GM21619 (cell line): ENCODE data around the gene SIK1.
"Not testable (repeated sequence)": the region's sequence is repeated elsewhere in the genome, so short reads cannot be mapped to it uniquely, and the experiment has no call there.

Experiments used
- ATAC-seq: cut with Tn5 transposase; IDR thresholded peaks from one replicate; pipeline ENCODE4 v1.9.1; 2021; ENCODE audit not compliant: unreplicated experiment

SIK1 gene

DNA sequence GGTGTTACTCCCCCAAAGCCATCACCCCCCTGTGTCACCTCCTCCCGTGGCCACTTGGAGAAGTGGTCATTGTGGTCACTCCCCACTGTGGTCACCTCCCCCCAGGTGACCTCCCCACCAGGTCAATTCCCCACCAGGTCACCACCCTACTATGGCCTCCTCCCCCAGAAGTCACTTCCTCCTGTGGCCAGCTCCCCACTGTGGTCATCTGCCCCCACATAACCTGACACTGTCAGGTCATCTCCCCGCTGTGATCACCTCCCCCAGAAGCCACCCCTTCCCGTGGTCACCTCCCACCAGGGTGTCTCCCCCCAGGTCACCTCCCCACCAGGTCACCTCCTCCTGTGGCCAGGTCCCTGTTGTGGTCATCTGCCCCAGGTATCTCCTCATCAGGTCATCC, 28.9 kb downstream of the SIK1 start:
- ATAC-seq = not testable (repeated sequence)

DNA sequence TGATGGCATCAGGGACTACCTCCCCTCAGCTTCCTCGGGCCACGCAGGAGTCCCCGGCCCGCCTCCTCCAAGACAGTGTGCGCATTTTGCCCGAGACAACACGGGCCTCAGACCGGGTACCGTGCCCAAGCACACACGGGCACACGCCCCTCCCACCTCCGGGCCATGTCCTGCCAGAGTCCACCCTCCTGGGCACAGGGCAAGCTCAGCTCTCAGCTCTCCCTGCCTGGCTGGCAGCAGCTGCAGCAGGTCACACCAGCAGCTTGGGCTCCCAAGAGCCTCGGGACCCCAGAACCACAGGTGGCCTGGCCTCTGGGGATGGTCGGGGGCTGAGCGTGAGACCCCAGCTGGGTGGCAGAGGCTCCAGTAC, 29.5 kb downstream of the SIK1 start:
- not testable (repeated sequence) for ATAC-seq

DNA sequence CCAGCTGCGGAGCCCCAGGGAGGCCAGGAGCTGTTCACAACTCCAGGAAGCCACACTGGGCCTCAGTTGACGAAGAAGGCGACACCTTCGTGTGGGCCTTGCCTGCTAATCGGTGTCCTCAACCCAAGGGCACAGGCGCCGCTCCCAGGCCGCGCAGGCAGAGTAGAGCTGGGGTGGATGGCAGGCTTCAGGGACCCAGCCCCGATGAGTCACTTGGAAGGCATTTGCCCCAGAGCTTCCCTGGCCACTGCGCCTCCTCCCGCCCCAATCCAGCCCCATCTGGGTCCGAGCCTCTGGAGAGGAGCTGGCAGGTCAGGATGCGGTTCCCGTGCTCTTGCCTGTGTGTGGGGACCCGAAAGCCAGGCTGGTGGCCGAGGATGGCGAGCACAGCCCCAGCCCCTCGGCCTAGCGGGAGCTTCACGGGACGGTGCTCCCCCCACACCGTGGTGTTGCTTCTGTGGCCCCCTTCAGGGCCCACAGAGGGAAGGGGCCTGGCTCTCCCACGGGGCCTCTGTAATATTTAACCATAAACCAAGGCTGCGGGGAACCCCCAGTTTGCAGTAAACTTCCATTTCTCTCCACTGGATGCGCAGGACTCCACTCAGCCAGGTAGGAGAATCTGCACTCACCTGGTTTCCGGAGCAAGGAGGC, 30.0 kb downstream of the SIK1 start:
- ATAC-seq = not testable (repeated sequence)

DNA sequence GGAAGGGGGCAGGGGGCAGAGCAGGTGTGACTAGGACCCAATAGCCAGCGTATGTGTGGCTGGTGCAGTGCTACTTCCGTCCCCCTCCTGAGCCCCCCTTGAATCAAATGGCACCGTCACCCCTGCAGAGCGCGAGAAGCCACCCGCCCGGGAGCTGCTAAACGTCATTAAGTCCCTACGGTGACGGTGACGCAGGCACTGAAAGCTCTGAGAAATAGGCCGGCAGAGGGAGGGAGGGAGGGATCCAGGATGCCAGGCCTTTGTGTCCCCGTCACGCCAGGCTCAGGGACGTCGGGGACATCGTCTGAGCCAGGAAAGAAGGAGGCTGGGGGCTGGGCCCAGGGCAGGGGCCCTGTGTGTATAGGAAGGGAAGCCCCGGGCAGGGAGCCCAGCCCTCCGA, 43.6 kb downstream of the SIK1 start:
- ATAC-seq = not testable (repeated sequence)

DNA sequence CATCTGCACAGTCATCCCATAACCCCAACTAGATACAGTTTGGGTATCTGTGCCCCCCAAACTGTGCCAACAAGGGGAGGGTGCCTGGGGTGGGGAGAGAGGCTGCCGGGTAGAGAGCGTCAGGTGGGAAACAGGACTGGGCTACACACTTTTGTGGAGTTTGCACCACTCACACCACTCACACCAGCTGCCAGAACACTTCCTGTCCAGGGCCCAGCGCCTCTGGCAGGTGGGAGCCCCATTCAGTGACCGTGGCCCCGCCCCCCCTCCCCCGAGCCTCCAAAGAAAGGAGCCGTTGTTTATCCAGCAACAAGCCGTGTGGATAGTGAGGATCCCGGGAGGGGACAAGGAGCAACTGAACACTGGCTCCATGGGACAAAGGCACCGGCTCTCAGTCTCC, 44.0 kb downstream of the SIK1 start:
- not testable (repeated sequence) for ATAC-seq

DNA sequence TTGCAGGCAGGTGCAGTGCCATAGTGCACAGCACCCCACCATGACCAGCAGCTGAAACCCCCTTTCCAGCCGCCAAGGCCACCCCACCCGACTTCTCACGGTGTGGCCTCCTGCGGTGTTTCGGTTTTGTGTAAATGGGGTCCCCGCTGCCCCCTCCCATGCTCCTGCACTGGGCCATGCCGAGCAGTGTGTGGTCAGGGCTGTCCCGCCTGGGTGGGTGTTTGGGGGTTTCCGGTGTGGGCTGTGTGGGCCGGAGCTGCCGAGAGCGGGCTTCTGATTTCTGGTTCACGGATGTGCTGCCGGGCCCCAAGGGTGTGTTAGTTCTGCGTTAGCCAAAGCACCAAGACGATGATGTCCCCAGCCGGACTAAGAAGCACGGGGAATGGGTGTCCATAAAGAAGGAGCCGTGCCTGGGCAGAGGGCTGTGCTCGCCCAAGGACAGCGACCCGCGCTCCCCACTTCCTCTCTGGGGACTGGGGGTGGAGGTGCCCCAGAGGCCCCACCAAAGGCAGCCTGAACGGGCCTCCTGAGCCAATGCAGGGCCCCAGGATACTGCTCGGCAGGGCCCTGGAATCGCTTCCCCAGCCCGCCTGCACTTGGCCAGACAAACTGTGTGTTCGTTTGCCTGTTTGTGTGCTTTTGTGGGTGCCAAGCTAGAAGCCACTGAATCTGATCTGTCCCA, 45.9 kb downstream of the SIK1 start:
- ATAC-seq = peak; percentile 55

DNA sequence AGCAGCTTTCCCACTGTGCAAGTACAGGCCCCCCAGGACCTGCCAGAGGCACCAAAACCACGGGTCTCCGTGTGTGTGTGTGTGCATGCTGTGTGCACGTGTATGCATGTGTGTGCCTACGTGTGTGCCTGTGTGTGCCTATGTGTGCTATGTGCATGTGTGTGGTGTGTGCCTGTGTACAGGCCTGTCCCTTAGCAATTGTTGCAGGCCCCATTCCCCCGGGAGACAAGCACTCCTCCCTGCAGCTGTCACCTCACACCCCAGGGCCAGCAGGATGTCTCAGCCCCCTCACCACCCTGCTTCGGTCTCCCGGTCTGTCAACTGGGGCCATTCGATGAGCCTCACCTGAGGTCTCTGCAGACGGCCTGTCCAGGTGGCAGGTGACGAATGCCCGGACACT, 46.6 kb downstream of the SIK1 start:
- peak; percentile 16 for ATAC-seq

DNA sequence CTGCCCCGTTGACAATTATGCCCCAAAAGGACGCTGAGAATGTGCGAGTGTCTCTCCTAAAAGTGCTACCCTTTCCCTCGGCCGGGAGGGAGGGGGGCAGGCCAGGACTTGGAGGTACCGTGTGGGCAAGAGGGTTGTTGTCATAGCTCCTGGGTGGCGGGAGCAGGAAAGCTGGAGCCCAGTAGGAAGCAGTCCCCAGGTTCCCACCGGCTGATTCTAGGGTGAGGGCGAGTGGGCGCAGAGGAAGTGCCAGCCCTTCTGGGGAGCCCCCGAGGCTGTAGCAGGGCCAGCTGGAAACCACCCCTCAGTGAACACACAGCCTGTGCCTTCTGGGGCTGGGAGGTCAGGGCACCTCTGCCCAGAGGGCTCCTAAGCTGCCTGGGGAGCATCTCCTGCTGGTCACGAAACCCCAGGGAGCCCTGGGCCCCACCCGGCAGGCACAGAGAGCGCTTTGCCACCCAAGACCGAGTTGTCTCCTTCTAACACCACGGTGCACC, 47.3 kb downstream of the SIK1 start:
- not testable (repeated sequence) for ATAC-seq

DNA sequence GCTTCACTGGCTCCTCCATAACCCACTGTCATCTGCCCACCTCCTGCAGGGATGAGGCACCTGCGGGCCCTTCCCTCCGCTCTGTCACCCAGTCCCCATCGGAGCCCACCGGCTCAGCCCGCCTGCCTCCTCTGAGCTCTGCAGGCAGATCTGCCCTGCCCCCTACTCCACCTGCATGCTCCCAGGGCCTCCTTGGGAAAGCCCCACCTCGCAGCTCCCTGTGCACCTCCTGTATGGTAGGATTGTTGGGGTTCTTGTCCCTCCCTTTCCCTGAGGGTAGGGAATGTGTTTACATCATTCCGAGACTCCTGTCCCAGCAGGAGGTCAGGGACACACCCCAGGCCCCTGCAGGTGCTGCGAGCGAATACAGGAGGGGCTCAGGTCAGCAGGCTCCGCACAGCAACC, 50.5 kb downstream of the SIK1 start:
- no peak for ATAC-seq

DNA sequence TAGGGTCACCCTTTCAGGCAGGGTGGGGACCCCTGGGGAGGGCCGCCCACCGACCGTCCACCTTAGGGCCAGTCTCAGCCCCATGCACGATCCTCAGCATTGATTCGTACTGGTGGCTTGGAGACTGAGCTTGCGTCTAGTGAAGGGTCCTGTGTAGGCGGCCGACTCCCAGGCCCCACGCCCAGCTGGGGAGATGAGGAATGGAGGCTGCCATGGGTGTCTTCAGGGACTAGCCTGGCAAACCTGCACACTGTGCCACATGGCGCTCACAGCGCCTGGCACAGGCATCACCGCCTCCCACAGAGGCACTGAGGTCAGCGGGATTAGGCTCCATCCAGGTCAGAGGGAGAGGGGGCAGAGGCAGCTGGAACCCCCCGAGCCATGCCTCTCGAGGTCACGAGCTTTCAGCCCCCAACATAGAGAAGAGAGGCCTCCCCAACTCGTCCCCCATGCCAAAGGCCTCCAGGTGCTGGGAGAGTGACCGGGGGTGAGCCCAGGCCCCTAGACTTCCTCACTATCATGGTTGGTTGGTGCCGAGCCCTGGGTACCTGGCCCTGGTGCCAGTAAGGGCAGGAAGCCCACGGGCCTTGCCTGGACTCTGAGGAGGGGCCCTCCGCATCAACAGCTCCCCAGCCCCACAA, 51.0 kb downstream of the SIK1 start:
- no peak for ATAC-seq

DNA sequence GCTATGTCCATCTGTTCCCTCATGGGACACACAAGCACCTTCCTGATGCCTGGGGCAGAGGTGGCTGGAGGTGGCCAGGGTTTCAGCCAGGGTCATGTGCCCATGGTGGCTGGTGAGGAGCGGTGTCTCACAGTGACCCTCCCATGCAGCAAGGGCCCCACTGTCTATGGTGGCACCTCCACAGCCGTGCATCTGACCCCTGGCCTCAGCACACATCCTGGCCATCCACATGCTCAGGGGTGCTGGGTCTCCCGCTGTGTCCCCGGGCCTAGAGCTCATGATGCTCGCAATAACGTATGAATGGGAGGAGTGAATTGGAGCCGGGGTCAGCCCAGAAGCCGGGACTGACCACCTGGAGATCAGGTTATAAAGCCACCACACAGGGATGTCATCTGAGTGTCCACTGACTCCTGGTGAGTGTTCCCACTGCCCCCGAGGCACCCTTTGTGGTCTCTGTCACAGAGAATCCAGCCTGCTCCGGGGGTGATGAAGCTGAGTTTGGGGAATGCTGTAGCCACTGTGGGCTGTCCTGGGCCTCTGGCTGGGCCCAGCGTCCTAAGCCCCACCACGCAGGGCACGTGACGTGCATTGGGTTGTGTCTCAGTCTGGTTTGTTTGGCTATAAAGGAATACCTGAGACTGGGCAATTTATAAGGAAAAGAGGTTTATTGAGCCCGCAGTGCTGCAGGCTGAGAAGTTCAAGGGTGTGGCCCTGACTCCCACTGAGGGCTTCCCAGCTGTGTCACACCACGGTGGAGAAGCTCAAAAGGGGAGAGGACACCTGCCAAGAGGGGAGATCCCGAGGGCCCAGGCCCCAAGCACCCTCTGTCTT, 51.7 kb downstream of the SIK1 start:
- ATAC-seq = no peak

DNA sequence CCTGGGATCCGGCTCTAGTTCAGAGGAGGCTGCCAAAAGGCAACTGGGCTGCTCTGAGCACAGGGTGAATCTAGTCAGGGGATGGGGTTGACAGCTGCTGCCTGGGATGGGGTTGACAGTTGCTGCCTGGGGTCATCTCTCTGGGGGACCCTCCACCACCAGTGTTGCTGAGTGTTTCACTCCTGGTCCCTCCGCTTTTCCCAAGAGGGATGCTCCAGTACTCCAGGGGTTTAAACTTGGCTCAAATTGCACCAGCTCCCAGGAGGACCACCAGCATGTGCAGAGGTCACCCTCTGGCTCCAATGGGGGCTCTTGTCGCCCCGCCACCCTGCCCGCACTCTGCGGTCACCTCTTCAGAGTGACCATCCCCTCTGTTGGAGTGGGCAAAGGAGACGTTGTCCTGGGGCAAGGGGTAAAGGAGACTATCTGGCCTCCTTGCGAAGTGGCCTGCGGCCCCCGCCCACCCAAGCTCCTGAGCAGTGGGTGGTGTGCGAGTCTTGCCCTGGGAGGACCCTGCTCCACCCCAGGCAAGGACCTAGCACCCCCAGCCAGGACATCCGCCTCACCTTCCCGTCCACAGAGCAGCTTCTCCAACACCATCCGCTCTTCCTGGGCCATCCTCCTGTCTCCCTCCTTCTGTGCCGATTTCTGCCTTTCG, 52.6 kb downstream of the SIK1 start:
- no peak for ATAC-seq

DNA sequence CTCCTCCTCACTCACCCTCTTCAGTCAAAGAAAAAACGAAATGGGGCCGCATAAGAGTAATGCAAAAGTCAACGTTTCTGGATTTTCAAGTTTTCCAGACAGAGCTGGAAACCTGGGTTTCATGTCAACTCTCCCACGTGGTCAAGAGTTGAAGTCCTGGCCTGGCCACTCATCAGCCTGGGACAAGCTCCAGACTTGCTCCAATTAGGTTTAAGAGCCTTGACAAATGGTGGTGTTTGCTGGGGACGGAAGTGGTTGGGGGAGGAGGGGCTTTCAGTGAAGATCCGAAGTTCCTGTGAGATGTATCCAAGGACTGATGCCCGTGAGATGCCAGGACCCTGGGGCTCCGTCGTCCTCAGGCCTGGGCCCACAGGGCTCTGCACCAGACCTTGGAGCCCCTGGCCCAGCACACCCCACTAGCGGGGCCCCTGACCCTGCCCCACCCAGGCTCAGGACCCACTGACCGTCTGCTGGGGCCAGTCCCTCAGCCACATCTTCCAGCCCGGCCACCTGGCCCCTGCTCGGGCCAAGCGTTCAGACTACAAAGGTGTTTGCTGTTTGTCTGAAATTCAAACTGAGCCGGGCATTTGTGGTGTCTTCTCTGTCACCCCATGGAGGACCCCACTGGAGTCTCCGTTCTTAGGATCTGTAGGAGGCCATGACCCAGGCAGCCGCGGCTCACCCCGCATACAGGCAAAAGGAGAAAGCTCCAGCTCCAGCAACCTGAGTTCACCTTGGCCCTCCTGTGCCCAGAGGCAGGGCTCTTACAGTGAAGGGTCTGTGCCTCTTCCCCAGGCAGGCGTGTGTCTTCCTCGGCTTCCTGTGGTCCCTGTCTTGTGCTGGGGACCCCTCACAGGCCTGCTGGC, 53.3 kb downstream of the SIK1 start:
- ATAC-seq = no peak

DNA sequence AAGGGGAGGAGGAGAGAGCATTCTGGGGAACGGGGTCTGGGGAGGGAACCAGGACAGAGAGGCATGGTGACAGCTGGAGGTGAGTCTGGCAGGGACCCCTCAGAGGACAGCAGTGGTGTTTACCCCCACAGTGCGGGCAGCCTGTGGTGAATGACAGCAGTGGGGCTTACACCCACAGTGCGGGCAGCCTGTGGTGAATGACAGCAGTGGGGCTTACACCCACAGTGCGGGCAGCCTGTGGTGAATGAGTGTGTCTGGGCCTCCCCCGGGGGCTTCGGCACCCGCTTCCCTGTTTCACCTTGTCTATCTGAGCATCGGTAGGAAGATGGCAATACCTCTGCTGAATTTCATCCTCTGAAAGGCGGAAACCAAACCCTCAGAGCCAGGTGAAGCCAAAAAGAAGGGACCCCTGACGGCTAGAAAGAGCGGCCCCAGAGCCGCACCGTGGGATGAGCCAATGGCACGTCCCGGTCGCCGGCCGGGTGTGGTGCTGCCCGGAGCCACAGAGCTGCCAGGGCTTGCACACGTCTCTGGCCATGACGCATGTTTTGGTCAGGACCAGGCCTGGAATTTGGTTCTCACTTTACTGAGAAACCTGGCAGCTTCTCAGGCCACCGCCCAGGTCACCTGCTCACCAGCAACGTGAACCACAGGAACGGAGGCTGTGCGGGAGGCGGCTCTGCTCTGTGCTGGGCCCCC, 54.1 kb downstream of the SIK1 start:
- ATAC-seq = no peak

DNA sequence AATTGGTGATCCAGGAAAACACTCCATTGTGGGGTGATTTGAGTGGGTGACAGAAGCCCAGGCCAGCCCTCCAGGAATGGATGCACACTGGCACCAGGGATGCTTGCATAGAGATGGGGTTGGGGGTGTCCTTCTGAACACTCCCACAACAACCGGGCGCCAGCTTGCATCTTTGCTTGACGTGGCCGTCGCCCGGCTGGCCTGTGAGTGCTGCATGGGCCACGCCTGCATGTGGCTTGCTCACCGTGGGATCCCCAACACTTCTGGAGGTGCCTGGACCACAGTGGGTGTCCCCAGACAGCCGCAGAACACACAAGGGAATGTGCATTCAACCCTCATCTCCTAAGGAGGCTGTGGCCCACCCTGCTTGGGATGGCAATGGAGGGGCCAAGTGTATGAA, 55.1 kb downstream of the SIK1 start:
- ATAC-seq = no peak

DNA sequence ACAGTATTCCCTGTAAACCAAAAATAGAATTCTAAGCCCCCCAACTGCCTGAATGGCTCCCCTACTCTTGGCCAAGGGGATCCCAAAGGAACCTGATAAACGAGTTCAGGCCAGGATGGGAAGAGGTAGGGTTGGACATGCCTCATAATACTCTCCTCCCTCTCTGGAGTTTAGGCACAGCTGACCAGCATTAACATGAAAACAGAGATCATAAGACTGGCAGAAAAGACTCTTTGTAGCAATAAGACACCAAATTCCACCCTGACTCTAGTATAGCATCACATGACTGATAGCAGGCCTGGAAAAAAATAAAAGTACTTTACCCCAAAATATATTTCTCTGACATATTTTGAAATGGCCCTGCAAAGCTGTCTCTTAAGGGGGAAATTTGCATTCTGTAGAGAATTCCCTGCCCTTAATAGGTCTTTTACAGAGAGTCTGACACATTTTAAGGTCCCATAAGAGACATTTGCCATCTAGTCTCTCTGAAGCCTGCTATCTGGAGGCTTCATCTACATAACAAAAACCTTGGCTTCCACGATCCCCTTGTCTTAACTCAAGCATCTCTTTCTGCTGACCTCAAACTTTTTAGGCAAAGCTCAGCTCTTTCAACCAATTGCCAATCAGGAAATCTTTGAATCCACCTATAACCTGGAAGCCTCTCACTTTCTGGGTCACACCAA, 55.9 kb downstream of the SIK1 start:
- no peak for ATAC-seq

DNA sequence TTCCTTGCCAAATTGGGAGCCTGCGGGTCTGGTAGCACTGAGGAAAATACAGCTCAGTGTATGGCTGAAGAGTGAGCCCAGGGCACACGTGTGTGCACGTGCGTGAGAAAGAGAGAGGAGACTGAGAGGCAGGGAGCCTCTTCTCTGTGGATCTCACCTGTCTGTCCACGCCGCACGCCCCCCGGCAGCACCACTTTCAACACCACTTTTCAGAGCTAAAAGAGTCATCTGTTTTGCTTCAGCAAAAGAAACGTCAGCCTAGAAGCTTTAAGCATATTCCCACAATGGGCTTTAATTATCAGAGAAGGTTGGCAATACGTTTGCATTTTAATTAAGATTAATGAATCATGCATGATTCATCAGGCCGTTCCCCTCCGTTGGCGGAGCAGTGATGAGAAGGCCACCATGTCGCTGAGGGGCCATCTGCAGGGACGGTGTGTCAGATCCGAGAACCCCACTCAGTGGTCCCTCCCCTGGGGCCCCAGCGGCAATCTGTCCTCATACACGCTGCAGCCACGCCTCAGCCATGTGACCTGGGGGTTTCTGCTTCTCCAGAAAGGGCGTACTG, 56.8 kb downstream of the SIK1 start:
- no peak for ATAC-seq

DNA sequence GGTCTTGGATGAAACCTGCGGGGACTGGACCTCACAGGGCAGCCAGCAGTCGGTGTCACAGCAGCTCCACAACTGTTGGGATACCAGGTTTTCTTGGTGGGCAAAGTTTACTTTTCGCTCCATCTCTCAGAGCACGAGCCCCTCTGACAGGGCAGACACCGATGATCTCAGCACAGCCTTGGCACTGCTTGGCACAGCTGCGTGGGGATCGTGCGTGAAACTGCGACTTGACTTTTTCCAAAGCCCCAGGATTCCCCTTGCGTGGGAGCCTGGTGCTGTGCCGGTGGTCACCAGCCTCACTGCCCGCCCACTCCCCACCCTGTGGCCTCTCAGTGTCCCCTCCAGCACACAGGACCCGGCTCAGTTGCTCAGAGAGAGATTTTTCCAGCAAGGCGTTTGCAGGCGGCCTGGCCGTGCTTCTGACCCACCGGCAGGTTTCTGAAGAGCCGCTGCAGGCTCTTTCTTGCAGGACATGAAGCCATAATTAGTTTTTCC, 57.3 kb downstream of the SIK1 start:
- ATAC-seq = no peak
